Bronchial epithelial cell (primary cell): ENCODE measurements around the gene RNF166. TPM values are rescaled to one million over a fixed set of nuclear protein-coding genes. Genes with fewer than 3 reads are reported as not detected.

Source experiments
- DNase-seq: peaks from one replicate; pipeline ENCODE4 v3.0.0-alpha.2; 2010; ENCODE audit warnings: low read depth
- FAIRE-seq: peaks from 2 replicates; lab custom pipeline; 2011; peaks lifted over from hg19 to GRCh38; lab: Jason Lieb, UNC
- H3K27me3 ChIP-seq: 2 replicates; pipeline ENCODE4 v1.5.1; 2011; ENCODE audit warnings: low read length; ENCODE audit not compliant: control insufficient read depth, insufficient read depth
- H3K36me3 ChIP-seq: 2 replicates; pipeline ENCODE4 v1.5.1; 2011; ENCODE audit warnings: low read length; ENCODE audit not compliant: control insufficient read depth, insufficient read depth
- H3K4me3 ChIP-seq: 2 replicates; pipeline ENCODE4 v1.5.1; 2011; ENCODE audit warnings: mild to moderate bottlenecking, low read depth, low read length, control low read depth
- CTCF ChIP-seq: IDR thresholded peaks from 2 replicates; pipeline ENCODE4 v1.5.1; 2011; ENCODE audit warnings: mild to moderate bottlenecking, moderate library complexity, low read length, control low read depth, inconsistent platforms; ENCODE audit not compliant: insufficient read depth, severe bottlenecking
- total RNA-seq: library from RNA; depleted of rRNA; stranded (reverse); fragments of >200 nt; gene quantifications from 2 replicates; pipeline ENCODE4 v1.2.1, GENCODE V29; 2014

The RNF166 gene
- total RNA-seq, 1 donor from 2014 or later = 9.7 TPM

GRCh38 chr16:88667461-88667860 lies 38.7 kb downstream of the RNF166 start:
- no peaks in the 10 kb centered on the region for H3K36me3 ChIP-seq
- no peaks in the 10 kb centered on the region for H3K27me3 ChIP-seq
- no peak for FAIRE-seq
- H3K4me3 ChIP-seq = no peak overlapping the region
- no peak for DNase-seq
- TF ChIP-seq CTCF = no peak

GRCh38 chr16:88665570-88665969 lies 40.6 kb downstream of the RNF166 start:
- no peak for TF ChIP-seq CTCF
- DNase-seq = no peak
- Histone ChIP-seq H3K36me3 (no peaks in the 10 kb centered on the region), H3K27me3 (no peaks in the 10 kb centered on the region), H3K4me3 (no peak overlapping the region)
- FAIRE-seq = no peak

GRCh38 chr16:88665148-88665547 lies 41.1 kb downstream of the RNF166 start:
- no peak for DNase-seq
- FAIRE-seq = no peak
- no peak for TF ChIP-seq CTCF

GRCh38 chr16:88662843-88663606 lies 43.2 kb downstream of the RNF166 start, which contains the start of gene MVD:
Gene MVD, minus strand, starts transcription at chr16:88663091. Its CDS starts 11 bp downstream, at chr16:88663080.
- FAIRE-seq (no peak), DNase-seq (peak; percentile 92)
- no peak for TF ChIP-seq CTCF
- H3K36me3 ChIP-seq = no peaks in the 10 kb centered on the region
- H3K27me3 ChIP-seq = no peaks in the 10 kb centered on the region
- H3K4me3 ChIP-seq = peak within 1 kb of the TSS; percentile 98

More at GRCh38 chr16:88665148-88665547, 41.1 kb downstream of the RNF166 start:
- no peaks in the 10 kb centered on the region for H3K36me3 ChIP-seq
- H3K4me3 ChIP-seq = no peak overlapping the region
- no peaks in the 10 kb centered on the region for H3K27me3 ChIP-seq

GRCh38 chr16:88662222-88662842 lies 43.9 kb downstream of the RNF166 start:
- Histone ChIP-seq H3K36me3 (no peaks in the 10 kb centered on the region), H3K4me3 (peak overlapping the region; percentile 98), H3K27me3 (no peaks in the 10 kb centered on the region)
- TF ChIP-seq CTCF = no peak
- FAIRE-seq (no peak), DNase-seq (no peak)
